Keratinocyte (primary cell): ENCODE measurements around the gene NEURL3. TPM values are rescaled to one million over a fixed set of nuclear protein-coding genes. Genes with fewer than 3 reads are reported as not detected.

Source experiments
- DNase-seq: peaks from one replicate; pipeline ENCODE4 v3.0.0-alpha.2; 2011; ENCODE audit warnings: low read depth, missing footprints, low spot score
- FAIRE-seq: peaks from 2 replicates; lab custom pipeline; 2011; peaks lifted over from hg19 to GRCh38; lab: Jason Lieb, UNC
- H2AFZ ChIP-seq: 2 replicates; pipeline ENCODE4 v1.6.0; 2012; ENCODE audit warnings: low read length, control low read depth, inconsistent platforms; ENCODE audit not compliant: control insufficient read depth
- H3K27ac ChIP-seq: 2 replicates; pipeline ENCODE4 v1.5.1; 2011; ENCODE audit warnings: low read length; ENCODE audit not compliant: control insufficient read depth, insufficient read depth
- H3K27me3 ChIP-seq: 3 replicates; pipeline ENCODE4 v1.6.0; 2011; ENCODE audit warnings: low read length; ENCODE audit not compliant: control insufficient read depth, insufficient read depth; ENCODE audit errors: extremely low read depth
- H3K36me3 ChIP-seq, 2 experiments: 2 replicates in 1 of 2; 3 replicates in 1 of 2; pipeline ENCODE4 v1.5.1; 2011; ENCODE audit warnings: low read length in 2 of 2, mild to moderate bottlenecking in 1 of 2; ENCODE audit not compliant: control insufficient read depth in 2 of 2, insufficient read depth in 2 of 2; ENCODE audit errors: extremely low read depth in 1 of 2
- H3K4me1 ChIP-seq: 3 replicates; pipeline ENCODE4 v1.5.1; 2011; ENCODE audit warnings: low read length; ENCODE audit not compliant: control insufficient read depth, insufficient read depth; ENCODE audit errors: extremely low read depth
- H3K4me2 ChIP-seq: 3 replicates; pipeline ENCODE4 v1.6.0; 2011; ENCODE audit warnings: low read depth, low read length; ENCODE audit not compliant: control insufficient read depth, insufficient read depth; ENCODE audit errors: extremely low read depth
- H3K4me3 ChIP-seq, 3 experiments: fragments of 200-600 bp in 1 of 3; sonication (generic) in 1 of 3; 2 replicates in 2 of 3; 3 replicates in 1 of 3; pipeline ENCODE4 v1.5.1; 2011 to 2016; ENCODE audit warnings: low read length in 3 of 3, mild to moderate bottlenecking in 3 of 3, control low read depth in 2 of 3, inconsistent platforms in 1 of 3, low read depth in 1 of 3, mixed read lengths in 1 of 3, mixed run types in 1 of 3, moderate library complexity in 1 of 3; ENCODE audit not compliant: control insufficient read depth in 2 of 3, insufficient read depth in 2 of 3; ENCODE audit errors: extremely low read depth in 1 of 3
- H3K79me2 ChIP-seq: 2 replicates; pipeline ENCODE4 v1.6.0; 2012; ENCODE audit warnings: low read length; ENCODE audit not compliant: control insufficient read depth, insufficient read depth
- H3K9ac ChIP-seq: 3 replicates; pipeline ENCODE4 v1.6.0; 2011; ENCODE audit warnings: low read length; ENCODE audit not compliant: control insufficient read depth, insufficient read depth; ENCODE audit errors: extremely low read depth
- H3K9me1 ChIP-seq: 3 replicates; pipeline ENCODE4 v1.6.0; 2011; ENCODE audit warnings: low read length; ENCODE audit not compliant: control insufficient read depth, insufficient read depth; ENCODE audit errors: extremely low read depth
- H3K9me3 ChIP-seq: 2 replicates; pipeline ENCODE4 v1.5.1; 2012; ENCODE audit warnings: low read depth, low read length; ENCODE audit not compliant: control insufficient read depth
- H4K20me1 ChIP-seq: 3 replicates; pipeline ENCODE4 v1.6.0; 2011; ENCODE audit warnings: low read length; ENCODE audit not compliant: control insufficient read depth, insufficient read depth; ENCODE audit errors: extremely low read depth
- EZH2 ChIP-seq: IDR thresholded peaks from one replicate; pipeline ENCODE4 v1.6.1; 2012; ENCODE audit warnings: inconsistent platforms, mild to moderate bottlenecking, low read length, moderate library complexity
- dilution Hi-C: fragments of 300-500 bp; cut with MboI; formaldehyde crosslinking; loops from one replicate; pipeline ENCODE4 v1.7.0; 2020; ENCODE audit warnings: low sequenced_read_pairs; ENCODE audit not compliant: extremely low pct_ligation_motif_present
- polyA plus RNA-seq, 5 experiments: library from polyadenylated mRNA; depleted of rRNA in 3 of 5; stranded (reverse) in 3 of 5; stranded (forward) in 1 of 5; unstranded in 1 of 5; fragments of >200 nt; gene quantifications; 1 replicate in 1 of 5; 2 replicates in 3 of 5; 3 replicates in 1 of 5; pipeline versions ENCODE4 v1.2.1 to v1.2.3, GENCODE V29; 2011 to 2012; ENCODE audit warnings: missing spikeins in 2 of 5, low read depth in 1 of 5, low replicate concordance in 1 of 5
- TF ChIP-seq, protein P1 (sequence below), 3 experiments: IDR thresholded peaks in 1 of 3; conservative IDR thresholded peaks in 1 of 3; optimal IDR thresholded peaks in 1 of 3; 2 replicates in 2 of 3; 3 replicates in 1 of 3; pipeline versions ENCODE3 to v1.5.1; 2011; ENCODE audit warnings: low read length in 3 of 3, mild to moderate bottlenecking in 3 of 3, moderate library complexity in 2 of 3, control low read depth in 1 of 3, inconsistent platforms in 1 of 3; ENCODE audit not compliant: insufficient read depth in 2 of 3; ENCODE audit errors: extremely low read depth in 1 of 3

Gene NEURL3
- polyA plus RNA-seq, 1 donor (not counting 4 experiments of a cell fraction or from before 2014, with no cell fraction given), result not detected

DNA sequence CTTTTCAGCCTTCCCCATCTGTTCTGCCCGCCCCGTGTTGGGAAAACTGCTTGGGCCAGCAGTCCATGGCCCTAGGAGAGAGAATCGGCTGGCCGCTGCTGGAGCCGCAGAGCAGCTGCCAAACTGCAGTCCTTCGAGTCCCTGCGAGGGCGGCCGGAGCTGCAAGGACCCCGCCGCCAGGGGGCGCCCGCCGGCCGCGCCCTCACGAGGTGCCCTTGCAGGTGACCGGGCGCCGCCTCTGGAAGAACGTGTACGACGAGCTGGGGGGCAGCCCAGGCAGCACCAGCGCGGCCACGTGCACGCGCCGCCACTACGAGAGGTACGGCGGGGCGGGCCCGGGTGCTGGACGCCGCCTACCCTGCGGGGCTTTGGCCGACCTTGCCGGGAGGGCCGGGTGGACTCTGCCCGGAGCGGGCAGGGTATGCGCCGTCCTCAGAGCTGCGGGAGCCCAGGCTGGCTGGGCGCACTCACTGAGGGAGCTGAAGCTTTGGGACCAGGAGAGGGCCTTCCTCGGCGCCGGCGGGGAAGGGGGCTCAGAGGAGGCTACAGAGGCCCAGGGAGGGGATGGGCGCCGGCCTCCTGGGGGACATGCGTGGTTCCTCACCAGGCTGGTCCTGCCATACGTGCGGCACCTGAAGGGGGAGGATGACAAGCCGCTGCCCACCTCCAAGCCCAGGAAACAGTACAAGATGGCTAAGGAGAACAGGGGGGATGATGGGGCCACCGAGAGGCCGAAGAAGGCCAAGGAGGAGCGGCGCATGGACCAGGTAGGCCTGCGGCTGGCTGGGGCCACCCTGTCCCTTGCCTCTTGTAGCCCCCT is 45.0 kb upstream of the NEURL3 start:
- FAIRE-seq (no peak), DNase-seq (no peak)
- no peak overlapping the region for H3K27ac ChIP-seq
- H4K20me1 ChIP-seq, result no peaks in the 10 kb centered on the region
- dilution Hi-C loops, result no loop called here
- H3K79me2 ChIP-seq, result no peaks in the 10 kb centered on the region
- no peak overlapping the region for H2AFZ ChIP-seq
- H3K36me3 ChIP-seq, result no peaks in the 10 kb centered on the region
- no peak overlapping the region for H3K9ac ChIP-seq
- no peaks in the 10 kb centered on the region for H3K9me1 ChIP-seq
- H3K4me3 ChIP-seq, result no peak overlapping the region
- no peaks in the 10 kb centered on the region for H3K9me3 ChIP-seq
- H3K4me1 ChIP-seq, result peaks cover 3% of the 10 kb centered on the region
- TF ChIP-seq, protein P1, sequence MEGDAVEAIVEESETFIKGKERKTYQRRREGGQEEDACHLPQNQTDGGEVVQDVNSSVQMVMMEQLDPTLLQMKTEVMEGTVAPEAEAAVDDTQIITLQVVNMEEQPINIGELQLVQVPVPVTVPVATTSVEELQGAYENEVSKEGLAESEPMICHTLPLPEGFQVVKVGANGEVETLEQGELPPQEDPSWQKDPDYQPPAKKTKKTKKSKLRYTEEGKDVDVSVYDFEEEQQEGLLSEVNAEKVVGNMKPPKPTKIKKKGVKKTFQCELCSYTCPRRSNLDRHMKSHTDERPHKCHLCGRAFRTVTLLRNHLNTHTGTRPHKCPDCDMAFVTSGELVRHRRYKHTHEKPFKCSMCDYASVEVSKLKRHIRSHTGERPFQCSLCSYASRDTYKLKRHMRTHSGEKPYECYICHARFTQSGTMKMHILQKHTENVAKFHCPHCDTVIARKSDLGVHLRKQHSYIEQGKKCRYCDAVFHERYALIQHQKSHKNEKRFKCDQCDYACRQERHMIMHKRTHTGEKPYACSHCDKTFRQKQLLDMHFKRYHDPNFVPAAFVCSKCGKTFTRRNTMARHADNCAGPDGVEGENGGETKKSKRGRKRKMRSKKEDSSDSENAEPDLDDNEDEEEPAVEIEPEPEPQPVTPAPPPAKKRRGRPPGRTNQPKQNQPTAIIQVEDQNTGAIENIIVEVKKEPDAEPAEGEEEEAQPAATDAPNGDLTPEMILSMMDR (optimal IDR thresholded peaks at IDR 0.05 in 1 of 3, IDR thresholded peaks at IDR 0.05 in 1 of 3, conservative IDR thresholded peaks at IDR 0.05 in 1 of 3; ENCODE audit: extremely low read depth in 1 of 3, insufficient read depth in 2 of 3, low read length in 3 of 3), result peak in 1 of 3 experiments; percentile 45
- no peak for TF ChIP-seq EZH2
- no peak overlapping the region for H3K4me2 ChIP-seq
- H3K27me3 ChIP-seq, result no peaks in the 10 kb centered on the region

DNA sequence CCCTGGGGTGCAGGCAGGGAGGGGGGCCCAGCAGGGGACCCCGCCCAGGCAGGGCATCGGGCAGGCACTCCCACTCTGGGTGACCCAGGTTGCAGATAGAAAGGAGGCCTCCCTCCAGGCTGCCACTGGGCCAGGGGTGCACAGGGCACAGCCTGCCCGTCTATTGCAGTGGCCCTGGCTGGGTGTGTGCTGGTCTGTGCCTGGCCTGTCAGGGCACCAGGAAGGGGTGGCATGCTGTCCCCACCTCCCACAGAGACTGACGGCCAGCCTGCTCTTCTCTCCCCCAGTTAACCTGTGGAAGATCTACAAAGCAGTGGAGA is 44.3 kb upstream of the NEURL3 start:
- no peaks in the 10 kb centered on the region for H3K36me3 ChIP-seq
- H3K27ac ChIP-seq, result no peak overlapping the region
- H3K79me2 ChIP-seq, result no peaks in the 10 kb centered on the region
- dilution Hi-C loops, result no loop called here
- no peak for FAIRE-seq
- TF ChIP-seq, protein P1 (optimal IDR thresholded peaks at IDR 0.05 in 1 of 3, IDR thresholded peaks at IDR 0.05 in 1 of 3, conservative IDR thresholded peaks at IDR 0.05 in 1 of 3; ENCODE audit: extremely low read depth in 1 of 3, insufficient read depth in 2 of 3, low read length in 3 of 3), result no peak
- no peak for TF ChIP-seq EZH2
- H3K4me1 ChIP-seq, result peaks cover under 1% of the 10 kb centered on the region
- H2AFZ ChIP-seq, result no peak overlapping the region
- no peak overlapping the region for H3K9ac ChIP-seq
- DNase-seq, result no peak
- no peaks in the 10 kb centered on the region for H4K20me1 ChIP-seq
- no peaks in the 10 kb centered on the region for H3K9me1 ChIP-seq
- H3K9me3 ChIP-seq, result no peaks in the 10 kb centered on the region
- no peak overlapping the region for H3K4me3 ChIP-seq
- no peaks in the 10 kb centered on the region for H3K27me3 ChIP-seq
- H3K4me2 ChIP-seq, result no peak overlapping the region
